ENCODE data around the gene TLNRD1.

Gene TLNRD1

DNA sequence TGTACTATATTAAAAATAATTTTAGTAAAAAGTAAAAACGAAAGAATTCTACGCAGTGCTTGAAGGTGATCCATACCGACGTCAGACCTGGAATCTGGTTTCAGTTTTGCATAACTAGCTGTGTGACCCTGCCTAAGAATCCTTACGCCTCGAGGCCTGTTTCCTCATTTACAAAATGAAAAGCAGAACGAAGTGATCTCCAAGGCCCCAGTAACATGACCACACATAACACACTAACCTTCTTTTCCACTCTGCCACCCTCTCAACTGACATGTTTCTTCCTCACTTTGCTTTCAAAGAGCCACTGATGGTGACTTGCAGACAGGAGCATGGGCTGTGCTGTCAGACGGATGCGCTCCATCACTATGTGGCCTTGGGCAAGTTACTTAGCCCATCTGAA, 15.9 kb upstream of the TLNRD1 start:
- POLR2A ChIA-PET (ENCODE audit: low non-redundant PET): interaction anchor here (0.6 kb wide), 1 partner anchor 10 kb away, joined by 3 read pairs; no protein-coding TSS in a partner anchor
- no peak for TF ChIP-seq CTCF (conservative IDR thresholded peaks at IDR 0.05; ENCODE audit: low read depth)
- CTCF ChIA-PET: no interaction called here
- H3K27ac ChIP-seq: no peak overlapping the region
- DNase-seq (ENCODE audit: low spot score): no peak

- no peak for TF ChIP-seq CTCF (conservative IDR thresholded peaks at IDR 0.05; ENCODE audit: low read depth)
- CTCF ChIA-PET: interaction anchor here (0.8 kb wide), 1 partner anchor 16 kb away, joined by 3 read pairs; no protein-coding TSS in a partner anchor
- DNase-seq (ENCODE audit: low spot score): no peak
- H3K27ac ChIP-seq: no peak overlapping the region
- POLR2A ChIA-PET (ENCODE audit: low non-redundant PET): no interaction called here
These were observed 14.7 kb upstream of the TLNRD1 start for GRCh38 chr15:80985981-80986380.

DNA sequence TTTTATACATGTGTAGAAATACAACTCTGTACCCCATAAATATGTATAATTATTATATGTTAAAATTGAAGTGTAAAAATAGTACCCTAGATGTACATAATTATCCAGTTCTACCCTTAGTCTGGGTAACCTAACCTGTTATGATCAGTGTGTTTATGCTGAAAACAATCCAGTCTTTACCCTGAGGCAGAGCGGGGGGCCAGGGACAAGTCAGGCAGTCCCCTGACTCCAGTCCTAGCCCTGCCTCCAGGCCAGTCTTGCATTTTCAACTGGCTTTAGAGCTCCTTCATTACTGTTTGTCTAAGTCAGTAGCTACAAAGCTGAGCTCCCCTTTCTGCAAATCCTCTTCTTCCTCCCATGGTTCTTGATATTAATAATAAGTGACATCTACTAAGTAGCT, 14.2 kb upstream of the TLNRD1 start:
- ChIA-PET CTCF (no interaction called here), POLR2A (ENCODE audit: low non-redundant PET) (no interaction called here)
- TF ChIP-seq CTCF (conservative IDR thresholded peaks at IDR 0.05; ENCODE audit: low read depth): no peak
- no peak overlapping the region for H3K27ac ChIP-seq
- DNase-seq (ENCODE audit: low spot score): no peak

DNA sequence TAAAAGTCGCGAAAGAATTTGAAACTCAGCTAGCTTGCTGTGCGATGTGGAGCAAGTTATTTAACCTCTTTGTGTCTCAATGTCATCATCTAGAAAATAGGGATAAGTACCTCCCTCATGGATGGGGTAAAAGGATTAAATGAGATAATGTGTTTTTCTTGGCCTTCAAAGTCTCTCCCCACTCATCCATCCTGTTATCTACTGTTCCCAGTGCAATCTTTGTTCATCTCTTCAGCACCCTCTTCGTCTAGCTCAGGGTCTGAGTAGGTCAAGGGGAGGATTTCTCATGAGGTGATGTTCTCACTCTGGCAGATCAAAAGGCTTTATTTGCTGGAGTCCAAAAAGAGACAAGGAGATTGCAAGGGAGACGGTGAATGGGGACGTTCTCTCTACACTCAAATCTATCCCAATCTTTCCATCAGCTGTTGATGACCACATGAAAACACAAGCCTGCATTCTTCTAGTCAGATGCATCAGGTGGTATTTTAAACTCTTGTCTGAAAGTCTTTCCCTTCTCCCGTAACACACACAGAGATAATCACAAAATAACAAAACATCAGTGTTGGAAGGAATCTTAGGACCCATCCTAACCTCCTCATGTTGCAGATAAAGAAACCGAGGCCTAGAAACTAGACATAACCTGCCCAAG, 12.5 kb upstream of the TLNRD1 start:
- CTCF ChIA-PET: no interaction called here
- H3K27ac ChIP-seq: no peak overlapping the region
- no peak for DNase-seq (ENCODE audit: low spot score)
- POLR2A ChIA-PET (ENCODE audit: low non-redundant PET): no interaction called here
- no peak for TF ChIP-seq CTCF (conservative IDR thresholded peaks at IDR 0.05; ENCODE audit: low read depth)

DNA sequence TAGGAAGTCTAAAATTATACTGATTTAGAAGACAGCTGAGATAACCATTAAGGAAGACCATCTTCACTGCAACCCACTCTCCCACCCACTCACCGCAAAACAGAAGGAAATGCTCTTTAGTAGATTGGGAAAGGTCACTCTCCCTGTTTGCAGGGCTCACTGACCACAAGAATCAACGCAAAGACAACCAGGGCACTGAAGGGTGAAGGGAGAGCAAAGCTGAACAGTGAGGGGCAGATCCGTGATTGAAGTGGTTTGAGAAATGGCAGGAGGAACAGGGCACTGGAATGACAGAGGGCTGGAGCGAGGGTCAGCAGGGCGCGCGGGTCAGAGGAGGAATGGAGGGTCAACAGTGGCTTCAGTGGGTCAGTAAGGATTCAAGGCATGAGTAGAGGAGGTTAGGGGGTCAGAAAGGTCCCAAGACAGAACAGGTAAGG, 11.6 kb upstream of the TLNRD1 start:
- CTCF ChIA-PET: no interaction called here
- DNase-seq (ENCODE audit: low spot score): no peak
- POLR2A ChIA-PET (ENCODE audit: low non-redundant PET): interaction anchor here (0.8 kb wide), 1 partner anchor 103 kb away, joined by 3 read pairs; no protein-coding TSS in a partner anchor
- no peak for TF ChIP-seq CTCF (conservative IDR thresholded peaks at IDR 0.05; ENCODE audit: low read depth)
- peak overlapping the region; percentile 79 for H3K27ac ChIP-seq

- ChIA-PET CTCF (no interaction called here), POLR2A (ENCODE audit: low non-redundant PET) (interaction anchor here (0.8 to 0.9 kb wide), 2 partner anchors 11 to 103 kb away, joined by 3 read pairs; partner anchors contain the start of gene TLNRD1)
- peak within 1 kb of the TSS; percentile 79 for H3K27ac ChIP-seq
- peak; percentile 99 for DNase-seq (ENCODE audit: low spot score)
- no peak for TF ChIP-seq CTCF (conservative IDR thresholded peaks at IDR 0.05; ENCODE audit: low read depth)
These were observed 10.9 kb upstream of the TLNRD1 start, which contains the start of gene MESD for GRCh38 chr15:80989518-80990478. TSS of gene MESD (minus strand) at chr15:80989819. CDS start at chr15:80989791, 28 bp downstream.

Data from RWPE1 (cell line).